SHP77 (cell line): ENCODE results near the gene LRRC26.

Experiments used
- DNase-seq, 2 experiments: peaks; one replicate each; lab custom pipeline; 2025; lab: John Stamatoyannopoulos, UW

LRRC26 gene

DNA sequence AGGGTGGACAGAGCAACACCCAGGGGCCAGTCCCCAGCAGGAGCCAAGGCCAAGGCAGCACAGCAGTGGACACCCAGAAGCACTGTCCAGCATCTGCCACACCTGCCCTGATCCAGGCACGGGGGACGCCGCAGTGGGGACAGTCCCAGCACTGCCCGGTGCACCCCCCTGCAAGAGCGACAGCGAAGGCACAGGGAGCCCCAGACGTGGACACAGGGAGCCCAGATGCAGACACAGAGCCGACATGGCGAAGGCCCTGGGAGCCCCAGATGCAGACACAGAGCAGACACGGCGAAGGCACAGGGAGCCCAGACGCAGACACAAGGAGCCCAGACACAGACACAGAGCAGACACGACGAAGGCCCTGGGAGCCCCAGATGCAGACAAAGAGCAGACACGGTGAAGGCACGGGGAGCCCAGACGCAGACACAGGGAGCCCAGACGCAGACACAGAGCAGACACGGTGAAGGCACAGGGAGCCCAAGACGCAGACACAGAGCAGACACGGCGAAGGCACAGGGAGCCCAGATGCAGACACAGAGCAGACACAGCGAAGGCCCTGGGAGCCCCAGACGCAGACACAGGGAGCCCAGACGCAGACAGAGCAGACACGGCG is 14.2 kb upstream of the LRRC26 start:
- DNase-seq: no peak

- no peak for DNase-seq
These were observed 13.0 kb upstream of the LRRC26 start for GRCh38 chr9:137182836-137183235.

GRCh38 chr9:137181680-137182079 is 11.8 kb upstream of the LRRC26 start:
- DNase-seq: no peak

- no peak for DNase-seq
These were observed 10.6 kb upstream of the LRRC26 start for GRCh38 chr9:137180491-137180890.

- DNase-seq: no peak
These were observed 9.9 kb upstream of the LRRC26 start for GRCh38 chr9:137179761-137180160.

- no peak for DNase-seq
These were observed 9.2 kb upstream of the LRRC26 start for GRCh38 chr9:137178939-137179630.

DNA sequence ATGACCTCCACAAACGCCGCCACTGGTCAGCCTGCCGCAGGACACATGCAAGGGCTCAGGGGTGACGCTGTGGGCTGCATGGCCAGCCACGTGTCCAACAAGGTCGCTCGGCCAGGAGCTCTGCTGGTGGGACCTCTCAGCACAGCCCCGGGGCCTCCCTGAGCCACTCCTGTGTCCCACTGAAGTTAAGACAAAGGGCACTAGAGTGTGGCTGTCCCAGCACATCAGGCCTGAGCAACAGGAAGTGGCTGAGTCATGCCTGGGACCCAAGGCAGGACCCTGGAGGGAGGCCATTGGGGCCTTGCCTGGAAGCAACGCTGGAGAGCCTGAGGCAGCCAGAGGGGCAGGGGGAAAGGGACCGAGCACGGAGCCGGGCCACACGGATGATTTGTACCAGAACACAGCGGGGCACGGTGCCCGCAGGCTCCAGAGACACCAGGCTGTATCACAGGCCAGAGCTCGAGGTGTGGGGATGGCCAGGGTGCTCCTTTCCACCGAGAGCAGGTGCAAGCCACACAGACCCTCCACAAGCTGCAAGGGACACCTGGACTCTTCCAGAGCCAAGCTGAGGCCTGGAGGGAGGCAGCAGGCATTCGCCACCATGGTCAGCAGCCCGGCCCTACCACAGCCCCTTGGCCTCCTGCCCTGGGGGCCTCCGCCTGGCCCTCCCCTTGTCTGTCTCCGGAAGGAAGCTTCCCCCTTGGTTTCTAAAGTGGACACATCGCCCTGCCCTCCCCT is 8.5 kb upstream of the LRRC26 start:
- no peak for DNase-seq

GRCh38 chr9:137176302-137177182 is 6.7 kb upstream of the LRRC26 start:
- DNase-seq: peak in 1 of 2 experiments; percentile 52

DNA sequence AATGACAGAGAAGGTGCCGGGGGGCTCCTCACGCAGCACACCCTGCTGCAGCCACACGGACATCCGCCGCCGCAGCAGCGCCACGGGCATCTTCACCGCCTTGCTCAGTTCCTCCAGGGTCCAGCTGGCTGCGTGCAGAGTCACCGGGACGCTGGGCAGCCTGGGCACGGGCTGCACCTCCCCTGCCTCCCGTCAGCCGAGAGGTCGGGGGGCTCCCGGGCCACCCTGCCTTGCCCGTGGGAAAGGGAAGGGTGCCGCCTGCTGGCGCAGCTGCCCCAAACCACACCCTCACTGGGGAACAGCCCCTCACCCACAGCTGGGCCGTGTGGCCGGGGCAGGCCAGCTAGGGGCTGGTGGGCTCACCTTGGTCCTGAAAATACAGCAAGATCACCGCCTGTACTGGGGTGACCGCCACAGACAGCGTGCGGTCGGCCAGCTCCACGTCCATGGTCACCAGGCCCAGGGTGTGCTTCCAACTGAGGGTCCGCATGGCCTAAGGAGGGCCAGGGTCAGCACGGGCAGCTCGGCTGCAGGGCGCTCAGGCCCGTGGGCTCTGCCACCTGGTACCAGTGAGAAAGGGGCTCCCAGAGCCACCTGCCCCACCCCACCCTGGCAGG is 5.6 kb upstream of the LRRC26 start:
- no peak for DNase-seq

DNA sequence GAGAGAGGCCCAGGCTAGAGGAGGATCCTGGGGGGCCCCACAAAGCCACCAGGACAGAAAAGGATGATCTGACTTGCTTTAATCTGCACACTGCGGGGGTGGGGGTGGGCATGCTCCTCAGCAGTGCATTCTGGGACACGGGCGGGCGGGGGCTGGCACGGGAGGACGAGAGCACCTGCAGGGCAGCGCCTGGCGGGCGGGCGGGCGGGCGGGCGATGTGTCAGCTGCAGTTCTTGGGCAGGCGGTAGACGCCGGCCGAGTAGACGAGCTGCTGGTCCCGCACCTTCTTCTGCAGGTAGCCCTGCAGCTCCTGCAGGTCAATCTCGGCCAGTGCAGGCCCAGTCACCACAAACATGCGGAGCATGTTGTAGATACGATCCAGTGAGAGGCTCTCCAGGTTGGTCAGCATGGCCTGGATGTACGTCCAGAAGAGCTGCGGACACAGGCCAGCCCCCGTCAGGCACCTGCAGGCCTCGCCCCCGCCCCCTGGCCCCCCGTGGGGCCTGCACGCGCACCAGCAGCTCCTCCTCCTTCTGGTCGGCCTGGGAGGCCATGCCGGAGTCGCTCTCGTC is 5.0 kb upstream of the LRRC26 start:
- no peak for DNase-seq

DNA sequence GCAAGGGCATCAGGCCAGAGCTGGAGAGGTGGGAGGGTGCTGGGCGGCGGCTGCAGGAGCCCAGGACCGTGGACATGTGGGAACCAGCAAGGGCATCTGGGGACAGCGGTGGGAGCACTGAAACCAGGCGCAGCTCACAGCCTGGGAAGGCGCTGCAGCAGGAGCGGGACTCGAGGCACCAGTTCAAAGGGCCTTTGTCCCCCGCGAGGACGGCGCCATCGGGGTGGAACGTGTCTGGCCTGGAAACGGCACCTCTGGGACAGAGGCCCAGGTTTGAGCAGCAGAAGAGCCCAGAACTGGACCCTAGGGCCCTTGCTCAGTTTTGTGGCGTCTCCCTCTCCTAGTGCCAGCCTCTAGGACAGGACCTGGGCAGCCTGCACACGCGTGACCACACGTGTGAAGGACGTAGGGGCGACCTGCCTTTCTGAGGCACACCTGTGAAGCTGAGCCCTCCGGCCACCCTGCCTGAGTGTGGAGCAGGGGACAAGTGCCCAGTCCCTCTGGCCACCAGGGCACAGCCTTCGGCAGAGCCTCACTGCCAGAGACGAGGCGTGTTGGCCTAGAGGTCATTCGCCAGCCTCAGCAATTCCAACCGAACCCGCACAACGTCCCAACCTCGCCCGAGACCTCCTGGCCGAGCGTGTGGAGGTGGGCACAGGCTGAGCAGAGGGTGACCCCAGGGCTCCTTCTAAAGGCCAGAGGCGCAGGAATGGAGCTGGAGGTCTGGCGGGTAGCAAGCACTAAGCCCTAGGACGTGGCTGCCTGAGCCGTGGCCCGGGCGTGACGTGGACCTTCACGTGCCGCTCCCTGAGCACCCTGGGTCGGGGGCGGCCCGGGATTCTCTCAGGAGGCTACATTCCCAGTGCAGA is 4.2 kb upstream of the LRRC26 start:
- no peak for DNase-seq

DNA sequence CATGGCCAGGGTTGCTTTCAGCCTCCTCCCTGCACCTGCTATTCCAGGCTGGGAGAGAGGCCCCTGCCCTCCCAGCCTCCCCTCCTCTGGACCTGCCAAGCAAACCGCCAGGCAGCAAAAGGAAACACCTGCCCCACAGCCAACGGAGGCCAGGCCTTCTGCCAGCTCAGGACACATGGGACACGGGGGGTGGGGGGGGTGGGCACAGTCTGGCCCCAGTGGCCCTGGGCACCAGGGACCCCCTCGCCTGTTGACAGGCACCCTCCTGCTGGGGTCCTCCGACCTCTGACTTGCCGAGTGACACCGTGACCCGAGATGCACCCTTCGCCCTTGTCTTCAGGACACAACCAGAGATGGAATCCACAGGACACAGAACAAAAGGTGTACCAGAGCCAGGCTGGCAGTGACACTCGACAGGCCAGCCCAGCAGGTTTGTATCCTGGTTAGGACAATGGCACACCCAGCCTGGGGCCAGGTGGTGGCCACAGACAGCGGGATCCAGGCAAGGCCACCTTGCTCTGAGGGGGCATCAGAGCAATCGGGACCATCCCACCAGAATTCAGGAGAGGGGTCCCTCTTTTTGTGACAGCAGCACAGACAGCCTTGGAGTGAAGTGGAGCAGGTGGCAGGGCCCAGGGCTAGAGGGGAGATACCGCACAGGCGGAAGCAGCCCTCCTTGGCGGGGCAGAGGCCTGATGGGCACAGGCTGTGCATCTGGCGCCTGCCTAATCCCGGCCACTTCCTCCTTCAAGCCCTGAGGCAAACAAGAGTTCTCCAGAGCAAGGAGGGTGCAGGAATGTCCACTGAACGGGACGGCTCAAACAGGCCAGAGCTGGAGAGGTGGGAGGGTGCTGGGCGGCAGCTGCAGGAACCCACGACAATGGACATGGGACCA is 3.3 kb upstream of the LRRC26 start:
- DNase-seq: peak; percentile 57 to 84

DNA sequence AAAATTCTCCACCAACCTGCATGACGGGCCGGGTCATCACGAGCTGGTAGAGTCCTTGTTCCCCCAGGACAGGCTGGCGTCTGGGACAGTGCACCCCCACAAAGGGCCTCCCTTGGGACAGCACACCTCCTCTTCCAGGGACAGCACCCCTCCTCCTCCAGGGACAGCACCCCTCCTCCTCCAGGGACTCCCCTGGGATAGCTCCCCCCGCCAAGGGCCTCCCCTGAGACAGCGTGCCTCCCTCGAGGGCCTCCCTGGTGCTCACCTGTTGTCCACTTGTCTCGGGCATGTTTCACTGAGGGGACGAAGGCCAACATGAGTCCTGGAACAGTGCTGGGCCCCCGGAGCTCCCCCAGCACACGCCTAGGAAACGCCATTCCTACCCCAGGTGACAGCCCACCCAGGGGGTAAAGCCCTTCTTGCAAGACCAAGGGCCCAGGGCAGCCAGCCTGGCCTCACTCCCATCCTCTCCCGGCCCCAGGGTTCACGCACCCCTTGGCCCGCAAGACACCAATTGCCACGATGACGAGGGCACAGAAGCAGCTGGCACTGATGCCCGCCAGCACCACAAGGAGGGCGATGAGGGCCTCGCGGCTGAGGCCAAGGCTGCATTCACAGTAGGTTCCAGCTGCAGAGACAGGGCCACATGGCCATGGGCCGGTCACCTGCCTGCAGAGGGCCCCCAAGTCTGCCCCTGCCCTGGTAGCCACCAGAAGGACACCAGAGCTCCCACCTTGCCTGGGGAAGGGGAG is 1.5 kb upstream of the LRRC26 start:
- DNase-seq: no peak

DNA sequence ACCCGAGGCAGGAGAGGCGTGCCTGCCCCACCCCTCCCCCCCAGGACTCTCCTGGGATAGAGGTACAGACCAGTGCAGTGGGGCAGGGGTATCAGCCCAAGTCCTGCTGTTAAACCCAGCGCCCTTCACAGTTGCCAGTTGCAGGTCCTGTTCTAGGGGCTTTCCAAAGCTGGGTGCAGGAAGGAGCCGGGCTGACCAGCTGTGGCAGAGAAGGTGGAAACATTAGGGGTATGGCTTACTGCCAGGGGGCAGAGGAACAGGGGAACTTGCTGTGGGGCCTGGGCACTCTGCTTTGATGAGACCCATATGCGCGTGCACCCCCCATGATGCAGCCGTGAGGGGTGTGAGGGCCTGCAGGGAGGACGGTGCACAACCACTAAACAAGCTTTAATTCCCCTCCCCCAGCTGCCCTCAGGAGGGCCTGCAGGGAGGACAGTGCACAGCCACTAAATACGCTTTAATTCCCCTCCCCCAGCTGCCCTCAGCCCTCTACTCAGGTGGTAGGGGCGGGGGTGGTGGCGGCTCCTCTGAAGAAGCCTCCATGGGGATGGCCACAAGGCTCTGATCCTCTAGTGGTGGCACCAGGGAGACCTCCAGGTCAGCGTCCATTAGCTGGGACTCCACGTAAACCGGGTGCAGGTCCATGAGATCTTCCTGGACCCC is 766 bp upstream of the LRRC26 start:
- DNase-seq: no peak

GRCh38 chr9:137168904-137169856 is 671 bp downstream of the LRRC26 start:
- peak; percentile 80 to 90 for DNase-seq

GRCh38 chr9:137168573-137168903 is 1.3 kb downstream of the LRRC26 start:
- DNase-seq: no peak
